H54 (cell line): ENCODE data around the gene NAP1L1.
A peak's percentile ranks its signal among the peaks of the same experiment; 100 is the strongest.

Experiments used
- DNase-seq: peaks from one replicate; pipeline ENCODE4 v3.0.0; 2011; ENCODE audit warnings: low spot score, mixed read lengths; ENCODE audit not compliant: insufficient read length
- FAIRE-seq: peaks from 3 replicates; lab custom pipeline; 2011; peaks lifted over from hg19 to GRCh38; lab: Jason Lieb, UNC
- POLR2A ChIP-seq: IDR thresholded peaks from 2 replicates; pipeline ENCODE4 v1.6.1; 2011; ENCODE audit warnings: low read depth, mild to moderate bottlenecking, low read length

The NAP1L1 gene

DNA sequence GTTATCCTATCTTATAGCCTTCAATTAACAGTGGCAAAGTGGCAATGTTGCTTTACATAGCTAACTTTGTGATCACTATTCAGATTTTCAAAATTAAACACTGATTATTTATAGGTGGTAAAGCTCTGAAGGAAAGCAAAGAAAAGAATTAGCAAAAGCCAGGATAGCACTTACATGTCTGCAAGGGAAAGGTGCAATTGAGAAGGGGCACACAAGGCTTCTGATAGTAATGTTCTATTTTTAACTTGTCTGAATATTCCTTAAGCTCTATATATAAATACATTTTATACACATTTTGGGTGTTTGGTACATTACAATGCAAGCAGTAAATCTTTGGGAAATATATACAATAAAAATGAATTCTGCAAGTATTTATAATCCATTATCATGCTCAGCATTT lies 10.9 kb downstream of the NAP1L1 start:
- TF ChIP-seq POLR2A: no peak
- no peak for FAIRE-seq
- no peak for DNase-seq

DNA sequence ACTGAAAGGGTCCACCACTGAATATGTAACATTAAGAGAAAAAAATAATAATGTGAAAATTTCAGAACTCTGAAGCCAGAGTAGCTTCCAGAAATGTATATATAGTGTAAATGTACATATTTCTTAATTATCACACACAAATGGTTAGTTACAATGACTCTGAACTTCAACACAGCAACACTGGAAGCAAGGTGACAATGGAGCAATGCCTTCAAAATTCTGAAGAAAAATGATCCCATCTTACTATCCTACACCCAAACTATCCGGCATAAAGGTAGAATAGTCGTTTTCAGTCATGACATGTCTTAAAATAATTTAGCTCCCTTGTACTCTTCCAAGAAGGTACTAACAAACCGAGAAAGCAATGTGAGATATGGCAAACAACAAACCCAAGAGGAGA lies 11.9 kb downstream of the NAP1L1 start:
- no peak for DNase-seq
- FAIRE-seq: no peak

DNA sequence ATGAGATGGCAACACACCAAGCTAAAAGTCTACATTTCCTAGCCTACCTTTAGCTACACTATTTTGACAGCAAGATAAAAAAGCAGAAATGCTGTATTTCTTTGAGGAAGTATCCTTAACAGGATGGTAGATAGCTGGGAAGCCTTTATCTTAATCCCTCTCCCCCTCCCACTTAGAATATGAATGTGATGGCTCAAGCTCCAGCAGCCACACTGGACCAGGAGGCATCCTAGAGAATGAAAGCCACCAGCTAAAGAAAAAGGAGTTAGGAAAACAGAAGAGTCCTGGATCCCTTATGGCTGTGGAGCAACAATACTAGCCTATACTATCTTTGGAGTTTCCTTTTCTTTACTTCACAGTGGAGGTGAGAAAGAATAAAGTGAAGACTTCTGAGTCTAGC lies 15.1 kb downstream of the NAP1L1 start:
- FAIRE-seq: peak; percentile 11
- no peak for DNase-seq
- TF ChIP-seq POLR2A: no peak

More for the DNA sequence above, 11.9 kb downstream of the NAP1L1 start:
- no peak for TF ChIP-seq POLR2A

DNA sequence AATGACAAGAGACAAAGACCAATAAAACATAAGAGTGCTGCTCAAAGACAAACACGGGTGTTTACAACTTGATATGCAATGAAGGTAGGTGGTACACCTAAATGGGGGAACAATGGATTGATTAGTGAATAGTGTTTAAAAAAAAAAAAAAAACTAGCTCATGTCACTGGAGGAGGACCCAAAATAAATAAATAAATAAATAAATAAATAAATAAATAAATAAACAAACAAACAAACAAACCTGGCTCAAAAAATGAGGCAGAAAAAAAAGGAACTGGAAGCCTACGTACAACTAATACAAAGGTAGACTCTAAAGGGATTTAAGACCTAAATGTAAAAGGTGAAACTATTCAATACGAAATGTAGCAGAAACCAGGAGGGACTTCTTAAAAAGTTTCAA lies 18.6 kb downstream of the NAP1L1 start:
- TF ChIP-seq POLR2A: no peak
- FAIRE-seq (no peak), DNase-seq (no peak)

DNA sequence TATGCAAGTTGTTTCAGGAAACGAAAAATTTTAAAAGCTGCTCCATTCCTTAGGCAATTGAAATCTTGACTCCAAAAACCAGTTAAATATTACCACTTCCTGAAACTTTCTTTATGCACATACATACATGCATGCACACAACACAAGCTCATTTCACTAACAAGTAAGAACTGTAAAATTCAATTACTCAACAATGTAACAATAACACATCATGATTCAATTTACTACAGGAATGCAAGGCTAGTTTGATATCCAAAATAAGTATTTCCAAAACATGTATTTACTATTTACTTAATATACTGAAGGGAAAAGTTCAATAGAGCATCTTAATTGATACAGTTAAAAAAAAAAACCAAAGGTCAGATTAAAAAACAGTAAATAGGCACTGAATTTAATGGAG lies 19.6 kb downstream of the NAP1L1 start:
- FAIRE-seq (peak; percentile 15), DNase-seq (no peak)
- TF ChIP-seq POLR2A: no peak

DNA sequence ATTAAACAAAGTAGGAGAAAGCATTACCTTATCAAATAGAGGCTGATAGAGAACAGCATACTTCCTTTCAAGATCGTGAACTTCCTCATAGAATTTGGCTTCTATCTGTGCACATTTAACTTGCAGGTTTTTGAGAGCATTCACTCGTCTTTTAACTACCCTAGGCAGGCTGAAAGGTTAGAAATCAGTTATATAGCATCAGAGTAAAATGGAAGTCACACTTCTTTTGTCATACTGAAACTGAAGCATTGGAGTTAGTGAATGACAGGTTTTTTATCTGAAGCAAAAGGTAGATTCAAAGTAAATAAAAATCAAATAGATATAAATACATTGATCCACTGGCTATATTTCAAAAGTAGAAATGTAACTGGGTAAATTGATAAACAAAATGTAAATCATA lies 24.4 kb downstream of the NAP1L1 start:
- DNase-seq: no peak
- peak; percentile 82 for FAIRE-seq
- no peak for TF ChIP-seq POLR2A

DNA sequence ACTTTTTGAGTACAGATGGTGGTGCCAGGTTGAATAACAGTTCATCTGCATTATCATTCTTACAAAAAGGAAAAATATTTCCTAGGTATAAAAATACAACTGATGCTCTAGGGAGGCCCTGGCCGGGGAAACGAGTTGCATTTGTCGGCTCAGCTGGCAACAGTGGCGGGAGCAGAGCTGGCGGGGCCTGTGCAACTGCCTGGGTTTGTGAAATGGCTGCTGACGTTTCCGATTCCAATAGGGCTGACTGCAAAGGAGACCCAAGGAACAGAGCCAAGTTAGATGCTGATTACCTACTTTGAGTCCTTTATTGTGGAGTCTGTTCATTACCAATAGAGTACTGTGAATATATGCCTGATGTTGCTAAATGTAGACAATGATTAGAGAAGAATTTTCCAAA lies 27.2 kb downstream of the NAP1L1 start:
- TF ChIP-seq POLR2A: no peak
- FAIRE-seq: no peak
- DNase-seq: no peak

DNA sequence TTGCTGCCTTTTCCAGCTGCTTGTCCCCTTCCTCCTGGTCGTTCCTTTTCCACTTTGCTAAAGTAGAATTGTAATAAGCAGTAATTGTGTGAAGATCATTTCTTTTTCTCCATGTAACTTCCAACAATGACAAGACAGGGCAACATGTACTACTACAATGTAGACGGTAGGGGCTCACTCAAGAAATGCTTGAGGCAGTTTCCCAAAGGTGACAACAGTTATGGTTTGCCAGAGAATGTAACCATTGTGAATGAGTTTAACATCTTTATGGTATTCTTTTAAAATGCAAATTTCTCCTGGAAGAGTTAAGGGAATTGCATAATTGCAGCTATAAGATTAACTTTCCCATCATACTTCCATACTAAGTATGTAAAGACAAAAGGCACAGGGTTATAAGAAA lies 29.1 kb downstream of the NAP1L1 start:
- DNase-seq (no peak), FAIRE-seq (peak; percentile 62)
- no peak for TF ChIP-seq POLR2A

DNA sequence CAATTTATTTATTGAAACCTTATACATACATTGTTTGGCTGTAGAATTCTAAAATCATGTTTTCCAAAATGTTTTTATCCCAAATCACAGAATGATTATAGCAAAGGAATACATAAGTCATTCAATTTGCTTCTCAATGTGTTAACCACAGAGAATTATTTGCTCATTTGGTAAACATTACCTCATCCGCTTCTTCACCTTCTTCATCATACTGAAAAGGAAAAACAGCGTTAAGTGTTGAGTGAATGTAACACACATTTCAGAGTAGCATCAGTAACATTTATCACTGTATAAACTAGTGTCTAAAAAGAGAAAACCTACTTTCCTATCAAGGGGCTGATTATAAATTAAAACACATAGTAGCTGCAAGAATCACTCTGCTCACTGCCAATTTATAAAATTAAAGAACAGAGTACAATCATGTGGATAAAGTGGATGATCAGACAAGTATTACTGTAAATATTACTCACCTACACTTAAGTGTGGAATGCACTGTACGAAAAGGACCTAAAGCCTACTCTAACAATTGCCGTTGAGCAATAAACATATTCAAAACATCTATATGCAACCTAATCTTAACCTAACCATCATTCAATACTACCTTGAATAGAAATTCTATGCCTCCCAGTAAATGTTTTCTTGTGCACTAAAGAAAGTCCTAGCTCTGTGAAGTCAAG lies 34.8 kb downstream of the NAP1L1 start:
- FAIRE-seq: peak; percentile 53
- no peak for TF ChIP-seq POLR2A
- DNase-seq: no peak

DNA sequence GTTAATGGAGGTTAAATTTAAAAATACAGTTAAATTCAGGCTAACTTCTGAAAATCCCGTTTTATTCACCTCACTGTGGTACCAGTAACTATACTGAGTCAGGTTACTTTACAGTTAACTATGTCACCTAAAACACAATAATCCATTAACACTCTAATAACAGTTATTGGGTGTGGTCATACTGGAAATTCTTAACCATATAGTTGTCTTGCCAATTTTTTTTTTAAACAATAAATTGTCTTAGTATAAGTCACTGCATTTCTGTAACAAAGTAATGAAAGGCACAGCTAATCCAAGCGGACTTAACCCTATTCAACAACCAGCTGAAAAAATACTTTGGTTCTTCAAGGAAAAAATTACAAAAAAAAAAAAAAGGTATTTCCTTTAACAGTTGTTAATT lies 36.7 kb downstream of the NAP1L1 start:
- DNase-seq (no peak), FAIRE-seq (no peak)
- TF ChIP-seq POLR2A: no peak

DNA sequence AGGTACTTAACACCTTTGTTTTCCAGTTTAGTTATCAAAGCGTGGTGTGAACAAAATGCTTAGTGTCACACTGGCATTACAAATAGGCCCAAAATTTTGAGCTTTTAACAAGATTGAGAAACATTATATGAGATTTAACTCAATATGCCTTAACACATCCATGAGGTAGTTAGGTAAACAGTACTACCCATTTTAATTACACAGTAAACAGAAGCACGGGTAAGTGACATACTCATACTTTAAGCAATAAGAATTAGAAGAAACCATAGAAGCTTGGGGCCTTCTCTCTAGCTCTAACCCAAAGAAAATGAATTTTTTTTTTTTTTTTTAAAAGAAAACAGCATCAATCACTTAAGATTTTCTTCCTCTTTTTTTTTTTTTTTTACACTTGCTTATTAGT lies 37.4 kb downstream of the NAP1L1 start:
- no peak for FAIRE-seq
- no peak for TF ChIP-seq POLR2A
- no peak for DNase-seq

DNA sequence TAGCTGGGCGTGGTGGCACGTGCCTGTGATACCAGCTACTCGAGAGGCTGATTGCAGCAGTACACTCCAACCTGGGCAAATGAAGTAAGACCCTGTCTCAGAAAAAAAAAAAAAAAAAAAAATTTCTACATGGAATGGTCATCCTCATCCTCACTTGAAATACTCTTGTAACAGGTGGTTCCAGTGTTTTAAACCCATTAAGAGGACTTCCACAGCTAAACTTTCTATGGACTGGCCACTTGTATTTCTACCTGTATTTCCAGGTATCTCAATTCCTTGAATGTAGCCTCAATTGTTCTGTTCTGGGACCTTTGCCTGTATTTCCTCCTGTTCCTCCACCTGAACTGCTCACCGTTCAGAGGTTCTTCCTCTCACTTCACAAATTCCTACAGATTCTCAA lies 41.1 kb downstream of the NAP1L1 start:
- FAIRE-seq (no peak), DNase-seq (no peak)
- no peak for TF ChIP-seq POLR2A

DNA sequence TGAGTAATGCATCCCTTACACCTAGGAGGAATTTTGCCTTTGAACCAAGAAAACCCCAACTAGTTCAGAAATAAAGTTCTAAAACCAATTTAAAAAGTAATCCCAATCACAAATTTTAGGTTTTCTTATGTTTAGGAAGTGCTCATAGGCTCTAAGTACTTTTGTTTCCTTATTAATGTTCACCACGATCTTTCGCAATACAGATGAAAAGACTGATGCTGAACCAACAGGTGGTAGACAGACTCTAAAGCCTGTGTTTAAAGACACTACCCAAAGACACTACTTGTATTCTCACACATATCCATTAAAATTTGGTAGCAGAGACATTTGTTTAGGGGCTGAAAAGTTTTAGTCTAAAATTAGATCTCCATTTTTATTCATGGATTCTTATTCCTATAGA lies 42.3 kb downstream of the NAP1L1 start:
- DNase-seq: no peak
- FAIRE-seq: no peak
- TF ChIP-seq POLR2A: no peak

DNA sequence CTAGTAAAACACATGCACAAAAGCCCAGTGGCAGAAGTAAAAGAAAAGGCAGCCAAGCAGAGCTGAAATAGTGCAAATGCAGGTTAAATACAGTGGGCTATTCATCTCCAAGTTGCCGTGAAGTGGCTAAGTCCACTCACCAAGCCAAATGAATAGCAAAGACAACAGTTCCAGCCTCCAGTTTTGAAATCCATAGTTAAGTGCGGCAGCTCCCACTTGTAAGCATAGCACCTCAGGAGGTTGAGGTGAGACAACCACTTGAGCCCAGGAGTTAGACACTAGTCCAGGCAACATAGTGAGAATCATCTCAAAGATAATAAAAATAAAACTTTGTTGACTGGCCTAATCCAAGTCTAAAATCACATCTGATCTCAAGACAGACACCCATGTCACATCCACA lies 43.1 kb downstream of the NAP1L1 start:
- no peak for TF ChIP-seq POLR2A
- FAIRE-seq (peak; percentile 60), DNase-seq (no peak)

DNA sequence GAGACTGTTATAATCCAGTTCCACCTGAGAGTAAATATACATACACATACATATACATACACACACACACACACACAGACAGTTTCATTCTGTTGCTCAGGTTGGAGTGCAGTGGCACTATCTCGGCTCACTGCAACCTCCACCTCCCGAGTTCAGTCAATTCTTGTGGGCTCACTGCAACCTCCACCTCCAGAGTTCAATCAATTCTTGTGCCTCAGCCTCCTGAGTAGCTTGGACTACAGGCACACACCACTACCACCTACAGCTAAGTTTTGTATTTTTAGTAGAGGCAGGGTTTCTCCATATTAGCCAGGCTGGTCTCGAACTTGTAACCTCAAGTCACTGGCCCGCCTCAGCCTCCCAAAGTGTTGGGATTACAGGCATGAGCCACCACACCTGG lies 44.0 kb downstream of the NAP1L1 start:
- TF ChIP-seq POLR2A: no peak
- DNase-seq (no peak), FAIRE-seq (no peak)

DNA sequence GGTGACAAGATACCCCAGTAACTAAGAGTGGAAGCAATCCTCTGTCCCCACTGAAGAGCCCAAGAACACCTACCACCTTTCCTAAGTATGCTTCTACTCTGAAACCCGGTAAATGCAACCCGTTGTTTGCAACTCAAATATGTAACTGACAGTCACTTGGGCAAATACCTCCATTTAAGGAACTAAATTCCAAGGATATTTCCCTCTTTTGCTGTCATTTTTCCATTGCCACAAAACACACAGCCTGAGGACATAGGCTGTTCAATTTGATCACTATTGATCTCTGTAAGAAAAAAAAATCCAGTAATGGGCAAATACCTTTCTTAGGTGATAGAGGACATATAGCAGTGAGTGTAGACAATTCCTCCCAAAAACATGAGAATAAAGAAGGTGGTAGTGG lies 46.3 kb downstream of the NAP1L1 start:
- DNase-seq (no peak), FAIRE-seq (peak; percentile 41)
- TF ChIP-seq POLR2A: no peak
